ENCODE data around the gene JOSD1. TPM values are rescaled to one million over a fixed set of nuclear protein-coding genes. Genes with fewer than 3 reads are reported as not detected.

Gene JOSD1
- total and polyA plus RNA-seq, 9 donors, result 33.6 to 138 (median 48.7) TPM

GRCh38 chr22:38729946-38730345 lies 29.2 kb upstream of the JOSD1 start:
- 88 to 94% (median 94%) methylated on average over 6 of the region's 6 CpGs for WGBS, 3 donors
- no peak overlapping the region for H3K27ac ChIP-seq
- no peak overlapping the region for H3K4me3 ChIP-seq
- H3K4me1 ChIP-seq (ENCODE audit: insufficient read depth), result peaks cover 20% of the 10 kb centered on the region
- no peaks in the 10 kb centered on the region for H3K27me3 ChIP-seq
- no peaks in the 10 kb centered on the region for H3K36me3 ChIP-seq
- H3K9me3 ChIP-seq, result no peaks in the 10 kb centered on the region
- intact Hi-C loops (cut with DNase I), result no loop called here
- TF ChIP-seq CTCF (IDR thresholded peaks at IDR 0.05) (no peak), EP300 (IDR thresholded peaks at IDR 0.05) (no peak), POLR2A (IDR thresholded peaks at IDR 0.05) (no peak)
- DNase-seq, result no peak

- intact Hi-C loops (cut with DNase I), result no loop called here
- peak in 2 of 5 donors; percentile 13 to 30 for DNase-seq
- H3K4me1 ChIP-seq (ENCODE audit: insufficient read depth), result peaks cover 17% of the 10 kb centered on the region
- H3K27me3 ChIP-seq, result no peaks in the 10 kb centered on the region
- no peak overlapping the region for H3K4me3 ChIP-seq
- 82 to 87% (median 87%) methylated on average over 18 of the region's 18 CpGs for WGBS, 3 donors
- H3K9me3 ChIP-seq, result no peaks in the 10 kb centered on the region
- H3K27ac ChIP-seq, result no peak overlapping the region
- TF ChIP-seq EP300 (IDR thresholded peaks at IDR 0.05) (no peak), CTCF (IDR thresholded peaks at IDR 0.05) (no peak), POLR2A (IDR thresholded peaks at IDR 0.05) (no peak)
- H3K36me3 ChIP-seq, result no peaks in the 10 kb centered on the region
Observed at GRCh38 chr22:38728871-38729796, 28.4 kb upstream of the JOSD1 start.

GRCh38 chr22:38727530-38728451 lies 27.0 kb upstream of the JOSD1 start:
- DNase-seq, result peak in 3 of 5 donors; percentile 8 to 27 (median 17)
- 90 to 91% (median 91%) methylated on average over 15 of the region's 15 CpGs for WGBS, 3 donors
- intact Hi-C loops (cut with DNase I), result no loop called here
- H3K4me1 ChIP-seq (ENCODE audit: insufficient read depth), result peaks cover 4% of the 10 kb centered on the region
- no peaks in the 10 kb centered on the region for H3K36me3 ChIP-seq
- no peak overlapping the region for H3K27ac ChIP-seq
- TF ChIP-seq EP300 (IDR thresholded peaks at IDR 0.05) (no peak), CTCF (IDR thresholded peaks at IDR 0.05) (no peak), POLR2A (IDR thresholded peaks at IDR 0.05) (no peak)
- H3K4me3 ChIP-seq, result no peak overlapping the region
- H3K27me3 ChIP-seq, result no peaks in the 10 kb centered on the region
- H3K9me3 ChIP-seq, result no peaks in the 10 kb centered on the region

GRCh38 chr22:38727123-38727522 lies 26.4 kb upstream of the JOSD1 start:
- Histone ChIP-seq H3K27me3 (no peaks in the 10 kb centered on the region), H3K9me3 (no peaks in the 10 kb centered on the region), H3K36me3 (no peaks in the 10 kb centered on the region), H3K27ac (no peak overlapping the region), H3K4me1 (ENCODE audit: insufficient read depth) (peaks cover 2% of the 10 kb centered on the region), H3K4me3 (no peak overlapping the region)
- DNase-seq, result peak in 3 of 5 donors; percentile 9 to 30 (median 14)
- no peak for TF ChIP-seq POLR2A (IDR thresholded peaks at IDR 0.05)
- TF ChIP-seq EP300 (IDR thresholded peaks at IDR 0.05), result no peak
- TF ChIP-seq CTCF (IDR thresholded peaks at IDR 0.05), result no peak
- intact Hi-C loops (cut with DNase I), result no loop called here
- WGBS, 3 donors, result 91 to 96% (median 93%) methylated on average over 12 of the region's 12 CpGs
